GM18517 (cell line): Measurements from ENCODE around the gene N4BP2.

Experiments
- ATAC-seq: cut with Tn5 transposase; IDR thresholded peaks from one replicate; pipeline ENCODE4 v1.9.1; 2021; ENCODE audit warnings: mild to moderate bottlenecking, moderate library complexity; ENCODE audit not compliant: unreplicated experiment

Gene N4BP2

DNA sequence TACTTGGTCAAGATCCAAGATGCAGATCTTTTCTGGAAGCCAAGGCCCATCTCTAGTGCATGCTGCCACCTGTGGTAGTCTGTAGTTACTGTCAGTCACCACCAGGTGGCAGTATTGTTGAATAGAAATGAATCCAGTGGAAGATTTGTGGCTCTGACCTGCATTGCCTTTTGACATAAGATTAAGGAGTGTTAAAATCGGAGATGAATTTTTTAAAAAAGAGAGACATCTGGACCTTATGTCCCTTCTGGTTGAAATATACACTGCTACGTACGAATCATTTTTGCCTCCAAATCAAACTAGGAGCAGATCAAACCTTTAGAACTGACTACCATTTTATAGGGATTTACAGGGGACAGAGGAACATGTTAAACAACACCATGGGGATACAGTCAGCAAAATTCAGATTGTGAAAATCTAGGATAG is 93.3 kb downstream of the N4BP2 start:
- ATAC-seq: peak; percentile 81

DNA sequence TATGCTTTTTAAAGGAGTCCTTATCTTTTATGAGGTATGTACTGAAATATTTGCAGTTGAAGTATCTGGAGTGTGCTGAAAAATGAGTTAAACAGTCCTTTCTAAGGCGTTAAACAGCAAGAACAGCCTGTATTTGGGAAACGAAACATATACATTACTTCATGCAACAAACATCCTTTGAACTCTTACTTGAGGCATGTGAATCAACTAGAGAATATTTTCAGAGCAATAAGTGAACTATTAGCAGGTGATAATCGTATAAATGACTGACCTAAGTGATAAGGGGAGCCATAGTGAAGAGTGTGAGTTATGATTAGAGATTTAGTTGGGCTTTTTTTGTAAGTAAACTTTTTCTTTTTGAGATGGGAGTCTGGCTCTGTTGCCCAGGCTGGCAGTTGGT is 94.3 kb downstream of the N4BP2 start:
- ATAC-seq: no peak

DNA sequence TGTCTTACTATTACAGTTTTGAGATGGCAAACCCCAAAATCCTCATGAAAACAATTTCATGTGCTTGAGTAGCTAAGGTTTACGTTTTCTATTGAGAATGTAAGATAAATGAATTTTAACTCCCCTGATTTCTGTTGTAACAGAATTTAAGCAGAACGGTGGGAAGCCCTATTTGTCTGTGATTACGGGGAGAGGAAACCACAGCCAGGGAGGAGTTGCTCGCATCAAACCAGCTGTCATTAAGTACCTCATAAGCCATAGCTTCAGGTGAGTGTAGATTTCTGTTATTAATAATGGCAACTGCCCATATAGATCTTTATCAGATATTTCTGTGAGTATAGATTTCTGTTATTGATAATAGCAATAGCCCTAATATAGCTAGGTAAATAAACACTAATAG is 96.0 kb downstream of the N4BP2 start:
- ATAC-seq: no peak

DNA sequence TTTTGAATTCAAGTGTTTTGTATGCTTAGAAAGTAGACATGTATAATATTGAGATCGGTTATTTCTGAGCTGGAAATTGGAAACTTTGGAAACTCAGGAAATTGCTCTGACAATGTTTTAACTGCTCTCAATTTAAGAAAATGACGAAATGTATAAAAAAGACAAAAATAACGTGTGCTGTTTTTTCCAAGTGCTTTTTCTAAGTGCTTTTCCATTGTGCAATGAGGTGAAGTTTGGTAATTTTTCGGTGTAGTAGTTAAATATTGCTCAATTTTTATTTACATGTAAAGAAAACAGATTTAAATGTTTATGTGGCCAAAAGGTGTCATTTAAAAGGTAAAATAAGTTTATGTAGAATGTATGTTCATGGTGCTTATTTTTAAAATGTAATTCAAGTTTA is 100.8 kb downstream of the N4BP2 start:
- no peak for ATAC-seq

DNA sequence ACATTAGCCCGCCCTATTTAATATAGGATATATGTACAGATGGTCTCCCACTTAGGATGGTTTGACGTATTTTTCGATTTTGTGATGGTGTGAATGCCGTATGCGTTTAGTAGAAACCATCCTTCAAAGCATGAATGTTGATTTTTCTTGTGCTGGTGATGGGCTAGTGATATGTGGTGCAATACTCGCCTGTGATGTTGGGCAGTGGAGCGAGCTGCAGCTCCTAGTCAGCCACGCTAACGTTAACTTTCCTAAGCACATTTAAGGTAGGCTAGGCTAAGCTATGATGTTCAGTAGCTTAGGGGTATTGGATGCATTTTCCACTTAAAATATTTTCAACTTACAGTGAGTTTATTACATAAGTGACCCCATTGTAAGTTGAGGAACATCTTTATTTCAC is 103.6 kb downstream of the N4BP2 start:
- ATAC-seq: no peak

DNA sequence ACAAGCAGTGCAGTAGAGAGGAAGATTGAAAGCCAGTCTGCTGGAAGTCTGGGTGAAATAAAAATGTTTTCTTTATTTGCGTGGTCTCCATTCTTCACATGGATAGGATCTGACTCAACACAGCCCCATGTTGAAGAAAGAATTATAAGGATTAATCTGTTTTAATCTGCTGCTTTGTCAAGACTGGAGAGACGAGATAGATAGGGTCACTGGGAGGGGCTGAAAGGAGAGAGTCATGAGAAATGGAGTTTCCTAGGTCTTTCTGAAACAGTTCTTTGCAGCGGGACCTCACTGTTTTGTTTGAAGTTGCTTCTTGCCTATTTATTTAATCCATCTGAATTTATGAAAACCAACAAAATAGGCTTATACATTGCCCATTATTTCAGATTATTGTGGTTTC is 107.8 kb downstream of the N4BP2 start:
- ATAC-seq: no peak

DNA sequence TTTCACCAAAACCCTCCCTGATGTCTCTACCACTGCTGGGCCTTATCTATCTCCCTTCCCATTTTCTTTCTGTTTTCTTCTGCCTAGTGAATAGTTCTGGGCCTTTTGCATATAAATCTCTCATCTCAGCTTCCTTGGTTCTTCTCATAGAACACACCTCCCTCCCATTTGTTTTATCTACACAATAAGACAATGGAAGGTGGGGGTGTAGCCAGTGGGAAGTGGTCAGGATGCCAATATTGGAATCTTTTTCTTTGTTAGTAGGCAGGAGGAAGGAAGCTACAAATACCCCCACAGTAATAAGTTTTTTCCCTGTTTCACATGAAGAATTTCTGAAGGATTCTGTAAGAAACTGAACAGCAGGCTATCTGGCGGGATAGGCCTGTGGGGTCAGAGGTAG is 109.3 kb downstream of the N4BP2 start:
- no peak for ATAC-seq

DNA sequence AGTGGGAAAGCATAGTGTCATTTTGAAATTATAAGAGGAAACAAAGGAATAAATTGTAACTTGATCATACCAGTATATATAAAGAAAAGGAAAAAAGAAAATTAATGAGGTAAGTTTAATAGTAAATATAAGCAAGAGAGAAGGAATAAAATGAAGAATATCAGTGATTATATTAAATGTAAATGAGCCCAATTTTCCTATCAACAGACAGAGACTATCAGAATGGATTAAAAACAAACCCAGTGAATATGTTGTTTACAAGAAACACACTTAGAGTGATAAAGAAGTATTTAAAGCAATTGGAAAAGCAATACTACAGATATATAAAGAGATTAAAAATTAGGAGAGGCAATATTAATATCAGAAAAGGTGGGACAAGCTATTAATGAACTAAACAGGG is 111.4 kb downstream of the N4BP2 start:
- no peak for ATAC-seq

DNA sequence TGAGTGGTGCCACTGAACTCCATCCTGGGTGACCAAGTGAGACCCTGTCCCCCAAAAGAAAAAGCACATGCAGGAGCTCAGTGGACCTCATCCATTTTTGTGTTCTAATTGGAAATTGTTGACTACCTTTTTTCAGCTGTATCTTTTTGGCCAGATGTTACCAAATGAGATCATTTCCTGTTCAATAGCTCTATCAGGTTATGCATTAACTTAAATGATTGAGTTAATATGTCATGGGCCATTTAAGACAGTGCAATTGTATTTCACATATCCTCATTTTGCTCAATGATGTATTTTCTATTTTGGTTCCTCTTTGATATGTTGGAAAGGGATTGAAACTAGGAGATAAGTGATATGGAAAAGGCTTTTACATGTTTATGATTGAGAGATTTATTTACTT is 113.9 kb downstream of the N4BP2 start:
- peak; percentile 76 for ATAC-seq

DNA sequence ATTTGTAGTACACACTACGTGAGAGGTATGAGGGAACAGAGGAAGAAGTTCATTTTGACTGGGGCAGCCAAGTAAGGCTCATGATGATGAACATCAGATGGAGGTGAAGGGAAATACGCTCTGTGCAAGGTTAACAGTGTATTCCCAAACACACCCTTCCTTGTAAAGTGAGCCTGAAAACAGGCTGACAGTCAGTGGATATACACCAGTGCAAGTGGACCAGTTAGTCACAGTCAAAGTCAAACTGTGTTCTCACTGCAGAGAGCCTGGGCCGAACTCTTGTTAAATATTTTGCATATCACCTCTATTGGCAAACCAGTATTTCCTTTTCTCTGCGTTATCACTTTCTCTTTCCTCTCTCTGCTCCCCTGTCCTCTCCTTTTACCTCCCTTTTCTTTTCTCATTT is 116.8 kb downstream of the N4BP2 start:
- peak; percentile 84 for ATAC-seq

DNA sequence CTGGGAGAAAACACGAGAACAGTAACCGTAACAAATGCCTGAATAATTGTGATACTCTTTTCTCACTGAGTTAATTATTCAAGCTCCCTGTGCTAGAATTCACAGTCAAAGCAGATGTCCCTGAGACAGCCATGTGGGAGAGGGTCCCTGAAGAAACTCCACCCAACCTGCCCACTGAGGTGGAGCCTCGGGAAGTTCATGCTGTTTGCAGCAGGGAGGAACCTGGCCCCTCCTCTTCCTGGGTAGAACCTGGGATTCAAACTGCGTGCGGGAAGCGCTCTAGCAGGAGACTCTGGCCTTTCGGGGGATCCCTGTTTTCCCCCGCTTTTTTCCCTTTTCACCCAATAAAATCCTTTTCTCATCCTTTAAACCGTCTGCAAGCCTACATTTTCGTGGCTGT is 120.0 kb downstream of the N4BP2 start:
- no peak for ATAC-seq

DNA sequence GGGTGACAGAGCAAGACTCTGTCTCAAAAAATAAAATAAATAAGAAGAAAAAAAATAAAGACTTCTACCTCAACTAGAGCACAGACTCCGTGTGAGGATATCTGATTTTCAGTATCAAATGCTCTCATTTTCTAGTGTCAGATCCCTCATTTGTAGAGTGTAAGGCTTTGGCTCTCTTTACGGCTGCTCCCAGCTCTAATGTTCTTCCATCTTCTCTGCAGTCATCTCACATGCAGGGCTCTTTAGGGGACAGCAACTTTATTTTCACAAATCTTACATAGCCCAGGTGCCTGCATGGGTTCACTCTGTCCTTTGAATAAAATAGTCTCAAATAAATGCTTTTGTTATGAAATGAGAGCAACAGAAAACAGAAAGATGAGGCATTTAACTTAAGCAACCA is 120.9 kb downstream of the N4BP2 start:
- no peak for ATAC-seq

DNA sequence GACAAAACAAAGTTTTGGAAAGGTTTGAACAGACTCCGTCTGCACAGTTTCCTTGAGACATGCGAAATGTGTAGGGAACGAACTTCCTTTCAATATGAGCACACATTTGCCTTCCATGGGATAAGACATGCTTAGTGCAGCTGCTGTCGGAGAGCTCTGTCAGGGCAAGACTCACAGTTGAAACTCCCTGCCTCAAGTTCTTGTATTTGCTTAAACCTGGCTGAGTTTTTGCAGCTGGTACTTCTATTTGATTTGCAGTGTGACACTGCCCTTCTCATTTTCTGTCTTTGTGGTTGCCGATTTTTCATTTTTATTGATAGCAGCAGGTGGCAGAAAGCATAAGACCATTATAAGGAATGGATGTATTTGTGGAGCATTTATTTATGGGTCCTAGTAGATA is 122.0 kb downstream of the N4BP2 start:
- ATAC-seq: no peak

DNA sequence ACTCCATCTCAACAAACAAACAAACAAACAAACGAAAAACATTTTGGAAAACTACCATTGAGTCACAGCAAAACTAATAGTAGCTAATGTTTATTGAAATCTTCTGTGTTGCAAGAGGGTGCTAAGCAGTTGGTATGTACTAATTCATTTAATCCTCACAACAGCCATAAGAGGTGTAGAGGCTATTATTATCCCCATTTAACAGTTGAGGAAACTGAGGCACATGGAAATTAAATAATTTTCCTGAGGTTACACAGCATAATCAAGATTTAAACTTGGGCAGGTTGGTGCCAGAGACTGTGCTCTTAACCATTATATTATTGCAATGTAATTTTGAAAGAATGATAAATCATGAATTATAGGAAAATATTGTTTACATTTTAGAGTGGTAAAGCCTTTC is 122.7 kb downstream of the N4BP2 start:
- ATAC-seq: no peak

DNA sequence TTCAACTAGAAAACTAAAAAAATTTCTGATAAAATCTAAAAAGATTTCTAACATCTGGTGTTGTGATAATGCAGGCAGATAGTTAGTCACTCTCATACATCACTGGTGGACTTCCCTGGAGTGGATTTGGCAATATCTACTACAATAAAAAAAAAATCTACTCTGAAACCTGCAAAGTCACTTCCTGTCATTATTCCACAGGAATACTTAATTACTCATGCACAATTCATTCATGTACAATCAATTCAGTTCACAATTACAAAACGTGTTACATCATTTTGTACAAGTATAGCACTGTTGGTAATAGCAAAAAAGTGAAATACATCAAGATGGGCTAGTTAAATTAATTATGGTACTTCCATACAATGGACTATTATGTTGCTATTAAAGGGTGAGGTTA is 123.7 kb downstream of the N4BP2 start:
- no peak for ATAC-seq

DNA sequence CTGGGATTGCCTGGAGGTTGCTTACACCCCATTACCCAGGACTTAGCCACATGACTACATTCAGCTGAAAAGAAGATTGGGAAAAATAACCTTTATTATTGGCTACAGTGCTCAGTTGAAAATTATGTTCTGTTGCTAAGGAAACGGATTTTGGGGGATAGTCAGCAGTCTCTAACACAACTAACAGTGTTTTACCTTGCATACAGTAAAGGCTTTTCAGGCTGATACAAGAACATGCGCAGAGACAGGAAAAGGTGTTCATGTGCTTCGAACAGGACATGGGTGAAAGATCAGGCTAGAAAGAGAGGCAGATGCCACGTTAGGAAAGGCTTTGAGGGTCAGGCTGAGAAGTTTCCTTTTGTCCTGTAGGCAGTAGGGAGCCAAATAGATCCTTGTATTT is 125.4 kb downstream of the N4BP2 start:
- no peak for ATAC-seq

DNA sequence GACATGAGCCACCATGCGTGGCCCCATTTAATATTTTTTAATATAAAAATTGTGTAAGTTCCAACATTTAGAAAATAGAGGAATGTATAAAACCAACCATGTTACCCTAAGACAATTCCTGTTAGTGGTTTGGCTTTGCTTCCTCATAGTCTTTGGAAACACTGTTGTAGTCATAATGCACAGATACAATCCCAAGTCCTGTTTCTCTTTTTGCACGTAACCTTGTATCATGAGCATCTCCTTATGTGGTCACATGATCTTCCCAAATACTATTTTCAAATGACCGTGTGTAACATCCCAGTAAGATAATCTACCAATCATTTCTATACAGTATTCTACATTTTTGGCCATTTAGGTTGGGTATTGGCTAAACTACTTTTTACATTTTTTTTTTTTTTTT is 126.3 kb downstream of the N4BP2 start:
- ATAC-seq: no peak

DNA sequence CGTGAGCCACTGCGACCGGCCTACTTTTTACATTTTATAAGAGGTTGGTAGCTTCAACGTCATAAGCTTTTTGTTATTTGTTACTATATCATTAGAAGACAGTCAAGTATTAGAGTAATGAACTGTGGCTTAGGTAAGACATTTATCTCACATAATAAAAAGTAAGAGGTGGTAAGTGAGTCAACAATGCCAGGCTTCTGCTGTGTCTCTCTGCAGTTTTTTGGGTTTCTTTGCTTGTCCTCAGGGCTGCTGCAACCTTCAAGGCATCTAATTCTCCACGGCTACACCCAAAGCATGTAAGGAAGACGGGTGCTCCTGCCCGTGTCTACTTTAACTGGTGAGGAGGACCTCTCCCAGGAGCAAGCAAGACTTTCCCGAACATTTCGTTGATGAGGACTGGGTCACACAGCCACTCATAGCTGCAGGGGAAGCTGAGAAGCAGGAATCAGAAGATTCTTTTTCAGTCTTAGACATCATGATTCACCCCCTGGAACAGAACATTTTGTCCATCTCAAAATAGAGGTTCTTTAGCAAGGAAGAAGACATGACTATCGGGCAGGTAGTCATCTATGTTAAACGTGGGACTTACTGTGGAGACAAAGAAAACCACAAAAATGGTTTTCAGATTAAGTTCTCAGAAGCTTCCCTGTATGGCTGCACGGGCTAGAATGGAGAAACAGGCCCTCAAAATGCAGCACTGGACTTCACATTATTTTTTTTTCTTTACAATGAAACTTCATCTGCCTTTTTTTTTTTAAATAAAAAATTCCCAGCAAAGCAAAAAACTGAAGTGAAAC is 127.2 kb downstream of the N4BP2 start:
- no peak for ATAC-seq

DNA sequence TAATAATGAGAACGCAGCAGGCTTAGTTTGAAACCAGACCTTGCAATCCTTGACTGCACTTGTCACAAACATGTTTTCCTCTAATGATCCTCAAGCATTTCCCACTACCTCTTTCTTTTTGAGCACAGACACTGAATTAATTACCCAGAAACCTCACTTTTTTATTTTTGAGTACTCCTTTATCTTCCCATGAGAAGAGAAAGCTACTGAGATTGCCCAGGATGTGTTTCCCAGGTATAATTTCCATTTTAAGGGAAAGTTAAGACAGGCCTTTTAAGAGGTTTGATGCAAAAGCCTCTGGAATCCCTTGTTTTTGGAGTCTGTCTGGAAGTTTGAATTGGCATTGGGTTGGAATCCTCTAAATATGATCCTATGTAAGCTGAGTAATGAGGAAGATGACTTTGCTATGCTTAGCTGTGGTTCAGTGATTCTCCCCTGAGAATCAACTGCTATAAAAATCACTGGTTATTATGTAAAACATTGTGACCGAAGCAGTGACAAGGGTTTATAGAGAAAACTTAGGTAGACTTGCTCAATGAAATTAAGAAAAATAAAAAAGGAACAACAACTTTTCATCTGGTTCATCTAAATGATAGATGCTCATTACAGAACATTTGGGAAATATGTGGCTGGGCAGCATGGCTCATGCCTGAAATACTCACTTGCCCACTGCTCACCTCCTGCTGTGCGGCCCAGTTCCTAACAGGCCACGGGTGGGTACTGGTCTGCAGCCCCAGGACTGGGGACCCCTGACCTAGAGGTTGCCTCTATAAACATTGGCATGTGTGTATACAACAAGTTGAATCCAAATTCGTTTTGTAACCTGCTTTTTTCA is 129.4 kb downstream of the N4BP2 start:
- peak; percentile 43 for ATAC-seq

DNA sequence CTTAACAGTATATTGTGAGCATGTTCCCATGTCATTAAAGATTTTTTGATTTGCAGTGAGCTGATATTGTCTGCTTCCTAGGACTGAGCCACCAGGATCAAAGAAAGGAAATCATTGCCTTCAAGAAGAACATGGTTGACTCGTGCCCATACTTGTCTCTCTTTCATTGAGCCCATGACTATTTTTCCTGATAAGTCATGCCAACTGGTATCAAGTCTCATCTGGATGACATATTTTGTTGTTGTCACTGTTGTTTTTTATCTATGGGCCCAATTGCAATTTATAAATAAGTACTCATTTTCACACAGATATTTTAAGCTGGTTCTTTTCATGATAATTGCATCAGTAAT is 130.0 kb downstream of the N4BP2 start:
- no peak for ATAC-seq

DNA sequence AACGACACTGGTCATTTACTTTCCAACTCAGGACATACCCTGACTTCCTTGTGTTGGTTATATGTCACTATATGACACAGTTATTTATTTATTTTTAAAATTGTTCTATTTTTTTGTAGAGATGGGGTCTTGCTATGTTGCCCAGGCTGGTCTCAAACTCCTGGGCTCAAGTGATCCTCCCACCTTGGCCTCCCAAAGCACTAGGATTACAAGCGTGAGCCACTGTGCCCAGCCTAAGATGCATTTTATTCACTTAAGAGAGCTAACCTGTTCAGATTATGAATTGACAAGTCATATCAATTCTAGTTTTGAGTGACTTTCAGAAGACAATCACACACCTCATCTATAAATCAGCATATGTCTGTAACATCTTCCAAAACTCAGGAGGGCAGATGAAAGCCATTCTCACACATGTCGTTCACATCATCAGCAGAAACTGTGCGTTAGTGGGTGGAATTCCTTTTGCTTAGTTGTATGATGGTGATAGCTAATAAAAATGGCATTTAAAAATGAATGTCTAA is 130.8 kb downstream of the N4BP2 start:
- ATAC-seq: no peak

DNA sequence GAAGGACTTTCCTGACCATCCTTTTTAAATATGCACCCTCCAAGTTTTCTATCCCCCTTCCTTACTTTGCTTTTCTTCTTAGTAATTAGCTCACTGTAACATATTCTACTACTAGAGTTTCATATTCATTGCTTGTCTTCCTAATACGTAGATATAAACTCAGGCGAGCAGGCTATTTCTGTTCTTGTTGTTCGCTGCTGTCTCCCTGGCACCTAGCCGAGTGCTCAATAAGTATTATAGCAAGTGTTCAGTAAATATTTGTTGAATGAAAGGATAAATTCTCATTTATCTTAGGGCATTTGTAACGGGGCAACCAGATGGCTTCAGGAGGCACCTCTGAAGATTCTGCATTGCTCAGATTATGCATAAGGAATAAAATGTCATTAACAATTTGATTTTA is 133.4 kb downstream of the N4BP2 start:
- ATAC-seq: no peak
